A549 (cell line): Measurements from ENCODE around the gene SPSB3. TPM values are rescaled to one million over a fixed set of nuclear protein-coding genes. Genes with fewer than 3 reads are reported as not detected.

Source experiments
- ATAC-seq, 2 experiments: fragments of 200-7000 bp in 1 of 2; fragments of >200 bp in 1 of 2; cut with Nextera tagmentation in 1 of 2; cut with Tn5 transposase in 1 of 2; 3 replicates each; pipeline versions ENCODE4 v1.8.0 to v1.9.1; 2018 to 2020; ENCODE audit warnings: mild to moderate bottlenecking in 1 of 2, moderate library complexity in 1 of 2
- CTCF ChIA-PET: fragments of 300-600 bp; sonication (Branson Sonifier 250); formaldehyde crosslinking; extraction: SDS; loops from one replicate; lab custom pipeline; 2021; ENCODE audit warnings: antibody characterized with exemption, inconsistent platforms; lab: Yijun Ruan, JAX
- POLR2A ChIA-PET: fragments of 350-600 bp; formaldehyde crosslinking; extraction: SDS; loops from one replicate; lab custom pipeline; 2021; ENCODE audit warnings: antibody characterized with exemption, inconsistent platforms; lab: Yijun Ruan, JAX
- DNase-seq, 2 experiments: peaks; one replicate each; pipeline versions ENCODE4 v3.0.0 to v3.0.0-alpha.2; 2011 to 2016; ENCODE audit warnings: low read depth in 1 of 2, low spot score in 1 of 2
- FAIRE-seq: peaks from 2 replicates; lab custom pipeline; 2011; peaks lifted over from hg19 to GRCh38; lab: Jason Lieb, UNC
- H3K27ac ChIP-seq, 2 experiments: fragments of >200 bp; sonication (Bioruptor Twin); formaldehyde crosslinking; 3 replicates each; pipeline ENCODE4 v1.5.1; 2016 to 2017
- H3K4me1 ChIP-seq: fragments of >200 bp; sonication (Bioruptor Twin); formaldehyde crosslinking; 3 replicates; pipeline ENCODE4 v1.6.1; 2016
- H3K4me2 ChIP-seq: fragments of >200 bp; sonication (Bioruptor Twin); formaldehyde crosslinking; 3 replicates; pipeline ENCODE4 v1.6.1; 2016
- H3K4me3 ChIP-seq: fragments of >200 bp; sonication (Bioruptor Twin); formaldehyde crosslinking; 3 replicates; pipeline ENCODE4 v1.5.1; 2016
- H3K9me3 ChIP-seq: fragments of >200 bp; sonication (Bioruptor Twin); formaldehyde crosslinking; 3 replicates; pipeline ENCODE4 v1.6.1; 2016
- BCL3 ChIP-seq: fragments of >200 bp; sonication (Bioruptor Twin); formaldehyde crosslinking; IDR thresholded peaks from 3 replicates; pipeline ENCODE4 v1.6.1; 2016
- BHLHE40 ChIP-seq: IDR thresholded peaks from 2 replicates; pipeline ENCODE4 v1.6.1; 2012; ENCODE audit warnings: low read depth, low read length, inconsistent platforms
- CHD4 ChIP-seq: fragments of 200-600 bp; sonication (generic); IDR thresholded peaks from 2 replicates; pipeline ENCODE4 v1.6.1; 2016; ENCODE audit warnings: antibody characterized with exemption, mild to moderate bottlenecking, borderline replicate concordance
- CTCF ChIP-seq: fragments of >200 bp; sonication (Bioruptor Twin); formaldehyde crosslinking; IDR thresholded peaks from 3 replicates; pipeline ENCODE4 v1.5.1; 2016
- EHMT2 ChIP-seq: fragments of 200-600 bp; sonication (generic); IDR thresholded peaks from 2 replicates; pipeline ENCODE4 v1.6.1; 2016; ENCODE audit warnings: antibody characterized with exemption, low read depth, mild to moderate bottlenecking, moderate library complexity
- ESRRA ChIP-seq: fragments of 150-350 bp; IDR thresholded peaks from 2 replicates; pipeline ENCODE4 v1.6.1; 2014; ENCODE audit warnings: mild to moderate bottlenecking, low read length, borderline replicate concordance
- FOSB ChIP-seq: fragments of 250-450 bp; sonication (Bioruptor Pico); IDR thresholded peaks from 2 replicates; pipeline ENCODE4 v1.5.0; 2020; ENCODE audit warnings: mild to moderate bottlenecking, moderate library complexity
- FOXS1 ChIP-seq: fragments of 250-450 bp; sonication (Bioruptor Pico); IDR thresholded peaks from 2 replicates; pipeline ENCODE4 v1.5.0; 2020; ENCODE audit warnings: mild to moderate bottlenecking, moderate library complexity
- HES2 ChIP-seq: fragments of >200 bp; sonication (Bioruptor Twin); formaldehyde crosslinking; IDR thresholded peaks from 2 replicates; pipeline ENCODE4 v1.6.1; 2016
- HMGXB4 ChIP-seq: fragments of 250-450 bp; sonication (Bioruptor Pico); IDR thresholded peaks from 2 replicates; pipeline ENCODE4 v1.5.0; 2021; ENCODE audit warnings: mild to moderate bottlenecking, moderate library complexity, borderline replicate concordance
- HOXA7 ChIP-seq: fragments of 250-450 bp; sonication (Bioruptor Pico); IDR thresholded peaks from 2 replicates; pipeline ENCODE4 v1.5.0; 2020; ENCODE audit warnings: mild to moderate bottlenecking, moderate library complexity
- HOXB13 ChIP-seq: fragments of 250-450 bp; sonication (Bioruptor Pico); IDR thresholded peaks from 2 replicates; pipeline ENCODE4 v1.5.0; 2020; ENCODE audit warnings: low read depth, mild to moderate bottlenecking, moderate library complexity
- KDM5A ChIP-seq: fragments of 200-600 bp; sonication (generic); IDR thresholded peaks from 2 replicates; pipeline ENCODE4 v1.6.1; 2016; ENCODE audit warnings: antibody characterized with exemption, mild to moderate bottlenecking
- MAX ChIP-seq: IDR thresholded peaks from 2 replicates; pipeline ENCODE4 v1.6.1; 2012
- PBX3 ChIP-seq: IDR thresholded peaks from 2 replicates; pipeline ENCODE4 v1.6.1; 2012
- POLR2AphosphoS2 ChIP-seq: conservative IDR thresholded peaks from 2 replicates; pipeline ENCODE4 v1.6.1; 2012; ENCODE audit warnings: low read length, improper control_type of control experiment, inconsistent platforms
- RAD21 ChIP-seq, 2 experiments: fragments of >200 bp in 1 of 2; sonication (Bioruptor Twin) in 1 of 2; formaldehyde crosslinking in 1 of 2; IDR thresholded peaks in 1 of 2; conservative IDR thresholded peaks in 1 of 2; 2 replicates in 1 of 2; 3 replicates in 1 of 2; pipeline ENCODE4 v1.6.1; 2012 to 2018; ENCODE audit warnings: inconsistent platforms in 1 of 2
- RCOR1 ChIP-seq: fragments of 150-350 bp; IDR thresholded peaks from 2 replicates; pipeline ENCODE4 v1.6.1; 2014; ENCODE audit warnings: antibody characterized with exemption, low read length, low read depth
- RFX5 ChIP-seq: fragments of 450-650 bp; IDR thresholded peaks from 2 replicates; pipeline ENCODE4 v1.7.1; 2014; ENCODE audit warnings: antibody characterized with exemption, mild to moderate bottlenecking, moderate library complexity
- SMC3 ChIP-seq: fragments of >200 bp; sonication (Bioruptor Twin); formaldehyde crosslinking; IDR thresholded peaks from 3 replicates; pipeline ENCODE4 v1.6.1; 2018; ENCODE audit warnings: inconsistent platforms
- TFCP2L1 ChIP-seq: fragments of 250-450 bp; sonication (Bioruptor Pico); IDR thresholded peaks from 2 replicates; pipeline ENCODE4 v1.5.0; 2021; ENCODE audit warnings: mild to moderate bottlenecking
- USF2 ChIP-seq: fragments of 450-650 bp; IDR thresholded peaks from 2 replicates; pipeline ENCODE4 v1.6.1; 2014; ENCODE audit warnings: antibody characterized with exemption
- ZFP36 ChIP-seq: fragments of 450-650 bp; IDR thresholded peaks from 2 replicates; pipeline ENCODE4 v1.6.1; 2014; ENCODE audit warnings: borderline replicate concordance; ENCODE audit not compliant: partially characterized antibody
- ZNF302 ChIP-seq: fragments of 250-450 bp; sonication (Bioruptor Pico); IDR thresholded peaks from 2 replicates; pipeline ENCODE4 v1.9.0; 2021; ENCODE audit warnings: inconsistent platforms, mild to moderate bottlenecking, moderate library complexity
- WGBS: methylation state at CpG from one replicate; pipeline ENCODE4 v1.1.6; 2017; ENCODE audit errors: missing lambda C conversion rate; 5-methylcytosine and 5-hydroxymethylcytosine counted together
- polyA plus RNA-seq, 4 experiments: library from polyadenylated mRNA; depleted of rRNA in 3 of 4; stranded (reverse); fragments of >200 nt; fragmentation: RNase III in 1 of 4; extraction: RNeasy Plus Mini Kit Qiagen cat#74134 plus additional on column Dnase treatment in 1 of 4; gene quantifications; 2 replicates in 3 of 4; 3 replicates in 1 of 4; pipeline ENCODE4 v1.2.3, GENCODE V29; 2011 to 2017

SPSB3 gene
- polyA plus RNA-seq, 2 of the 4 experiments (the other 2 are of a cell fraction): 9.2 to 14.6 TPM

GRCh38 chr16:1776991-1777374 lies 5.4 kb downstream of the SPSB3 start:
- TF ChIP-seq BCL3 (no peak), POLR2AphosphoS2 (no peak), KDM5A (no peak), MAX (no peak), RCOR1 (no peak), FOXS1 (CRISPR knock-in tag) (no peak), SMC3 (no peak), PBX3 (no peak), FOSB (CRISPR knock-in tag) (no peak), USF2 (no peak), HES2 (no peak), RFX5 (no peak), TFCP2L1 (CRISPR knock-in tag) (no peak), BHLHE40 (no peak), HOXB13 (CRISPR knock-in tag) (no peak)
- H3K4me1 ChIP-seq: peaks cover 23% of the 10 kb centered on the region
- no peak overlapping the region for H3K4me2 ChIP-seq
- ChIA-PET CTCF (interaction anchor here (1.1 to 1.6 kb wide), 2 partner anchors 13 to 153 kb away, joined by 3 to 6 read pairs; no protein-coding TSS in a partner anchor), POLR2A (no interaction called here)
- no peak for ATAC-seq
- H3K4me3 ChIP-seq: no peak overlapping the region
- H3K27ac ChIP-seq: no peak overlapping the region
- DNase-seq: no peak
- no peaks in the 10 kb centered on the region for H3K9me3 ChIP-seq
- FAIRE-seq: no peak
- WGBS: 95% methylated on average over 22 of the region's 22 CpGs

- Histone ChIP-seq H3K27ac (no peak overlapping the region), H3K4me3 (no peak overlapping the region), H3K4me1 (peaks cover 23% of the 10 kb centered on the region), H3K9me3 (no peaks in the 10 kb centered on the region), H3K4me2 (no peak overlapping the region)
- no peak for DNase-seq
- CTCF ChIA-PET: interaction anchor here (1.6 kb wide), 1 partner anchor 153 kb away, joined by 6 read pairs; no protein-coding TSS in a partner anchor
- no peak for ATAC-seq
- no peak for FAIRE-seq
- TF ChIP-seq USF2 (no peak), ESRRA (no peak), PBX3 (no peak), ZNF302 (CRISPR knock-in tag) (no peak), SMC3 (no peak), HOXA7 (CRISPR knock-in tag) (no peak), FOSB (CRISPR knock-in tag) (no peak), ZFP36 (no peak), CHD4 (no peak), EHMT2 (no peak), RAD21 (conservative IDR thresholded peaks at IDR 0.05 in 1 of 2, IDR thresholded peaks at IDR 0.05 in 1 of 2) (no peak), CTCF (no peak), HMGXB4 (no peak), MAX (no peak)
- WGBS: 94% methylated on average over 13 of the region's 13 CpGs
- POLR2A ChIA-PET: no interaction called here
These were observed 5.8 kb downstream of the SPSB3 start for GRCh38 chr16:1776672-1776955.
